Measurements from ENCODE around the gene GRIPAP1.
A peak's percentile ranks its signal among the peaks of the same experiment; 100 is the strongest.

Gene GRIPAP1

GRCh38 chrX:49002091-49002935 lies at the start of gene GRIPAP1:
GRIPAP1 (minus strand) TSS chrX:49002264; CDS start chrX:49002229, 35 bp downstream.
- DNase-seq = peak; percentile 67 to 70

- no peak for DNase-seq
Observed at GRCh38 chrX:49043987-49044281, 41.9 kb upstream of the GRIPAP1 start.

- DNase-seq = peak; percentile 87 to 97
Observed at GRCh38 chrX:49043220-49043986, 41.3 kb upstream of the GRIPAP1 start, which contains the start of gene TFE3. TFE3 (minus strand) TSS chrX:49043357; CDS start chrX:49043226, 131 bp downstream.

- no peak for DNase-seq
Observed at GRCh38 chrX:49042581-49043219, 40.6 kb upstream of the GRIPAP1 start.

- DNase-seq = no peak
Observed at GRCh38 chrX:49041744-49042580, 39.9 kb upstream of the GRIPAP1 start.

- no peak for DNase-seq
Observed at GRCh38 chrX:49040376-49040955, 38.4 kb upstream of the GRIPAP1 start.

- peak; percentile 42 to 69 for DNase-seq
Observed at GRCh38 chrX:49039598-49040375, 37.7 kb upstream of the GRIPAP1 start.

- no peak for DNase-seq
Observed at GRCh38 chrX:49037883-49038475, 35.9 kb upstream of the GRIPAP1 start.

- DNase-seq = no peak
Observed at GRCh38 chrX:49030283-49030682, 28.2 kb upstream of the GRIPAP1 start.

GRCh38 chrX:49029876-49030275 lies 27.8 kb upstream of the GRIPAP1 start:
- no peak for DNase-seq

- no peak for DNase-seq
Observed at GRCh38 chrX:49019599-49020249, 17.7 kb upstream of the GRIPAP1 start.

GRCh38 chrX:49019050-49019449 lies 17.0 kb upstream of the GRIPAP1 start:
- no peak for DNase-seq

GRCh38 chrX:49003696-49004095 lies 1.6 kb upstream of the GRIPAP1 start:
- DNase-seq = no peak

- peak; percentile 27 to 46 for DNase-seq
Observed at GRCh38 chrX:49001521-49002090, 458 bp downstream of the GRIPAP1 start.

GRCh38 chrX:49000636-49001035 lies 1.4 kb downstream of the GRIPAP1 start:
- DNase-seq = no peak

GRCh38 chrX:48999030-48999429 lies 3.0 kb downstream of the GRIPAP1 start:
- peak in 1 of 2 experiments; percentile 39 for DNase-seq

- DNase-seq = no peak
Observed at GRCh38 chrX:48998391-48998790, 3.7 kb downstream of the GRIPAP1 start.

- DNase-seq = no peak
Observed at GRCh38 chrX:48997865-48998264, 4.2 kb downstream of the GRIPAP1 start.

- no peak for DNase-seq
Observed at GRCh38 chrX:48997455-48997854, 4.6 kb downstream of the GRIPAP1 start.

- DNase-seq = no peak
Observed at GRCh38 chrX:48996969-48997368, 5.1 kb downstream of the GRIPAP1 start.

Data from stimulated activated CD4-positive, alpha-beta T cell treated with anti-CD3 and anti-CD28 coated beads, Interleukin-4, amount 100 ng/mL, for 4 hours (primary cell).